ENCODE results near the gene XKR3.
"Not testable (repeated sequence)": the region's sequence is repeated elsewhere in the genome, so short reads cannot be mapped to it uniquely, and the experiment has no call there.

XKR3 gene

DNA sequence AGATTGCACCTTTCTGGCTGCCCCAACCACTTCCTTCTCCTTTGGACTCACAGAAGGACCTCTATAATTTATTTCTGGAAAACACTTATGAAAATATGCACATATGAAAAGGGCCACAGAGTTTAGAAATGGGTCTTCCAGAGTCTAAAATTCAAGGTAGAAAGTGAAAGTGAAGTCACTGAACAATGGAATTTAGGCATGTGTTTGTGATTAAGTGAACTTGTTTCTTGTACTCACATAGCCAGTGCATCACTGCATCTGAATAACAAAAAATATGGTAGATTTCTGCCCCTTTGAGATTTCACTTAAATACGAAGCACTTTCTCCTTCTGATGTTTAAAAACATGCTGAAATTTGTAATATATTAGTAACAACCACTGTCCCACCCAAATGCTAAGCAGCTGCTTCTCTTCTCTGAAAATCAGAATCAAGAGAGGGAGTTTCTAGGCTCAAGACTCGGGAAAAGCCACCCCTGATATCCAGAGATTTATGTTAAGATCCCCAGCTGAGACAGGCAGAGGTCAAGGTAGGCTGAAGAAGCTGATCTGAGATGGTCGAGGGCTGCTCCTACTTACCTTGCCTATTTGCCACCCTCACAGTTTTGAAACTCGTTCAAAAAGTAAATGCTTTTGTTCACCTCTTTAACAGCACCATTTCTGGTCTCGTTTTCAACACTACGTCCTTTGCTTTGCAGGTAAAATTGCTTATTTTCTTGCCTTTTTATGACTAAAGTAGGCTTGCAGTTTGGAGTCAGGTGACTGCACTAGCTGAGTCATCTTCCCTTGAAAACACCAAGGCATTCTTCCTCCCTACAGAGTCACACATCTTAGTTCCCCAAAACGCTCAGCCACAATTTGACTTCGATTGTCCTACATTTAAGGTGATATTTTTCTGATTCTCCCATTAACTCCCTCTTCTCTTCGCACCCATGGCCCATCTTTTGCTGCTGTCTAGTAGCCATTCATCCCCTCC, at the start of gene XKR3:
Gene XKR3 (minus strand): TSS at position 696 of the 972 bp plus-strand sequence. CDS start 17,338 bp downstream, outside the sequence.
- DNase-seq (ENCODE audit: low read depth), result no peak

DNA sequence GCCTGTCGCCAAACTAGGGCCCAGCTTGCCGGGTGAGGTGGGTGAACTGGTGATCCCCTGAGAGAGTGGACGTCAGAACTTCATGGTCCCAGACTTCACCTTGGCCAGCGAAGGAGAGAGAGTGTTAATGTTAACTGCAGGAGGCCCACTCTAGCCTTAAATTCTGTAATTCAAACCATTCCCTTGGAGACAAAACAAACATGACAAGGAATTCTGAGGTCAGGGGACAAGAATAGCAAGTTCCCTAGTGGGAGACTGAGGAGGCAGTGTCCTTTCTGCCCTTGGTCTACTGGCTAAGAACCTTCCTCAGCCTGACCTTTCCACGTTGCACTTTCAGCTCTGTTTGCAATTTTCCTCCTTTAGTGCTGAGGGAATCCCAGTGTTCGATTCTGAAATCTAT, 44.4 kb upstream of the XKR3 start:
- not testable (repeated sequence) for DNase-seq (ENCODE audit: low read depth)

DNA sequence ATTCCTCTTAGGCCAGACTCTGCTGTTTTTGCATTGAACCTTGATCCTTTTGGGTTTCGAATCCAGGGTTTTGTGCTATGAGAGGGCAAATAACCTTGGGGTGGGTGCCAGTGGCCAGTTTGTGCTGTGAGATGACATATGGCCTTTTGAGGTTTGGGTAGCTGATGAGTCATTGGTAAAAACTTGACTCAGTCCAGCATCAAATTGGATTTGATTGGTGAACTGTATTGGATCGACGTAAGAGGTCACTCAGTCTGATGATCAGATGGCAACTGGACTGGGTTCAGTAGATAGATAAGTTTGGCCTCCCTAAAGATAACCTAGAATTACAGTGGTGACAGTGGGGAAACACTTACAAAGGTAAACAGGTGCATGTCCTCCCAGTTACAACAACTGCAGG, 41.0 kb upstream of the XKR3 start:
- no peak for DNase-seq (ENCODE audit: low read depth)

DNA sequence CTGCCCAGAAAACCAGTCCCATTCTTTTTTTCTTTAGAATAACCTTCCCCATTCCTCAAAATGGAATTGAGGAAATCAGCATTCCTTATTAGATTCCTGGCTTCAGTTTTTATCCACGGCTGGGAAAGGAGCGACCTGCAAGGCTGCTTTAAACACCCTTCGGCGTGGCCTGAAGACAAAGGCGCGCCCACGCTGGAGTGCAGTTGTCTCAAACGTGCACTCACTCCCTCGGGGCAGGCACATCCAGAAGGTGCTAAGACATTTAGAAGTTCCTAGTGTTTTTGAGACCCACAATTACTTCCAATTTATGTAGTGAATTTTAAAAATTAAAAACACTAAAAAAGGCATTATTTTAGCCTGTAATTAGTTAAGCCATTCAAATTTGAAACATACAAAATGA, 31.6 kb upstream of the XKR3 start:
- not testable (repeated sequence) for DNase-seq (ENCODE audit: low read depth)

DNA sequence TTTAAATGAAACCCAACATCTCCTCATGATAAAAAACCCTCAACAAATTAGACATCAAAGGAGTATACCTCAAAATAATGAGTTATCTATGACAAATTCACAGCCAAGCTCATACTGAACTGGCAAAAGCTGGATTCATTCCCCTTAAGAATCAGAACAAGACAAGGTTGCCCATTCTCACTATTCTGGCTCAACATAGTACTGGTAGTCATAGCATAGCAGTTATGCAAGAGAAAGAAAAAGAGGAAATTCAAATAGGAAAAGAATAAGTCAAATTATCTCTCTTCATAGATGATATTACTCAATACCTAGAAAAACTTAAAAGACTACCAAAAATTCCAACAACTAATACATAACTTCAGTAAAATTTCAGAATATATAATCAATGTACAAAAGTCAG, 29.4 kb upstream of the XKR3 start:
- no peak for DNase-seq (ENCODE audit: low read depth)

DNA sequence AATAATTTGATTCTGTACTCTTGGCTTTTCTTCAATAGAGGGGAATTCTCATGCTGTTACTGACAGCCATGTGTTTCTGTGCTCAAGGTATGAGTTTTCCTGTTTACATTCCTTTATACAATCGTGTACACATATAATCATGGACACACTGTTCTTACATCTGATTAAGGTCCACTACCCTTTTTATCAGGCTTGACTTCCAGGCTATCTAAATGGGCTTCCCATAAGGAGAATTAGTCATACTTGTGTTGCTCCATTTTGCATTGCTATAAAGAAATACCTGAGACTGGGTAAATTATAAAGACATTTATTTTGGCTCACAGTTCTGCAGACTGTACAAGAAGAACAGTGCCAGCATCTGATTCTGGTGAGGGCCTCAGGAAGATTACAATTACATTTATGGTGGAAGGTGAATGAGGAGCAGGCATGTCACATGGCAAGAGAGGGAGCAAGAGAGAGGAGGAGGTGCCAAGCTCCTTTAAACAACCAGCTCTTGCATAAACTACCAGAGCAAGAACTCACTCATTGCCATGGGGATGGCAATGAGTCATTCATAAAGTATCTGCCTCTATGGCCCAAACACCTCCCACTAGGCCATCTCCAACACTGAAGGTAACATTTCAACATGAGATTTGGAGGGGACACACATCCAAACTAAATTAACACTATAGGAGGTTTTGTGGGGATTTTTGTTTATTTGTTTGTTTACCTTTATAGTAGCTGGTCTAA, 26.2 kb upstream of the XKR3 start:
- DNase-seq (ENCODE audit: low read depth), result not testable (repeated sequence)

DNA sequence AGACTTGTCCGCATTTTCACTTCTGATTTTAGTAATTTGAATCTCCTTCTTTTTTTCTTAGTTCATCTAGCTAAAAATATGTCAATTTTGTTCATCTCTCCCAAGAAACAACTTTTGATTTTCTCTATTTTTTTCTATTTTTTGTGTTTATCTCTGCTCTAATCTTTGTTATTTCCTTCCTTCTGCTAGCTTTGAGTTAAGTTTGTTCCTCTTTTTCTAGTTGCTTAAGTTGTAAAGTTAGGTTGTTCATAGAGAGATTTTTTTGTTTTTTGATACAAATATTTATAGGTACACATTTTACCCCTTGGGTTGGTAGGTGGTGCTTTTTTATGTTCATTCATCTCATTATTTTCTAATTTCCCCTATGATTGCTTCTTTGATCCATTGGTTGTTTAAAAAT, 22.1 kb upstream of the XKR3 start:
- DNase-seq (ENCODE audit: low read depth), result no peak

DNA sequence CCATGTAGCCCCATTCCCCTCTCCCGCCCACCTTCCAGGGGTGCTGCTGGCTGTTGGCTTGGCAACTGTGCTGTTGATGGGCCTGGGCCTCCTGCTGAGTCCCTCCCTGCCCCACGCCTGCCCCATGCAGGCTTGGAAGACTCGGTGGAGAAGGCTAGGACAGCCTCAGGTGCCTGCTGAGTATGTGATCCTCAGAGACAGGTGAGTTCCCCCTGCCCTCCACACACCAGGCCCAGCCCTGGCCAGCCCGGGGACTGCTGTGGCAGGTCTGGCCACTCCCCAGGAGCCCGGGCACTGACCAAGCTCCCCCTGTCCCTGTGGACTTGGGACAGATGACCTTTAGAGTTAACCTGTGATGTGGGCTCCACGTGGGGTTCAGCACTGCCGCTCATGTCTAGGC, 20.7 kb upstream of the XKR3 start:
- no peak for DNase-seq (ENCODE audit: low read depth)

DNA sequence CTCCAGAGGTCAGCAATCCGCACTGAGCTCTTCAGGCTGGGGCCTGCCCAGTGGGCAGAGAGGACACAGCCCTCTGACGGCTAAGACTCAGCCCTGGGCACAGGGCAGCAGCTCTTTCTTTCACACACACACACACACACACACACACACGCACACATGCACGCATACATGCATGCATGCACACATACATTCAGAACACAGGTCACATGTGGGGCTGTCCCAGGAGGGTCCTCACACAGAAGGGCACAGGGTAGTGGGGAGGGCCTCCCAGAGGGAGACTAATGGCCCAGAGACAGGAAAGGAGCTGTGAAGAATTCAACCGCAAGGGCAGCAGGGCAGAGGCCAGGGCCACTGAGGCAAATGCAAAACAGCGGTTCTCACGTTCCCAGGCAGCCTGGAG, 20.3 kb upstream of the XKR3 start:
- no peak for DNase-seq (ENCODE audit: low read depth)

DNA sequence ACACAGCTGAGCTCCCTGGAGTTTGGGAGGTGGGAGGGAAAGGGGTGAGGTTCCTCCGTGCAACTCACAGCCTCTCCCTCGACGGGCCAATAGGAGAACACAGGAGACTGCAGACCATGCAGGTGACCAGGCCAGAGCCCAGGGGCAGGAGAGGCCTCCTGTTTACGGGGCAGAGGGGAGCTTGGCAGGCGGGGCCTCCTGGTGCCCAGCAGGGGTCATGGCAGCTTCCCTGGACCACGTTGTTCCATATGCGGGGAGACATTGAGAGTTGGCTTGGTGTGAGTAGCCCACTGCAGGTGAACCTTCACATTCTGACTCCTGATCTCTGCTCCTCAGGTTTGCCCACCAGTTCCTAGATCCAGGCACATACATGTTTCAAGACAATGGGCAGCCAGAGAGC, 19.3 kb upstream of the XKR3 start:
- DNase-seq (ENCODE audit: low read depth), result no peak

DNA sequence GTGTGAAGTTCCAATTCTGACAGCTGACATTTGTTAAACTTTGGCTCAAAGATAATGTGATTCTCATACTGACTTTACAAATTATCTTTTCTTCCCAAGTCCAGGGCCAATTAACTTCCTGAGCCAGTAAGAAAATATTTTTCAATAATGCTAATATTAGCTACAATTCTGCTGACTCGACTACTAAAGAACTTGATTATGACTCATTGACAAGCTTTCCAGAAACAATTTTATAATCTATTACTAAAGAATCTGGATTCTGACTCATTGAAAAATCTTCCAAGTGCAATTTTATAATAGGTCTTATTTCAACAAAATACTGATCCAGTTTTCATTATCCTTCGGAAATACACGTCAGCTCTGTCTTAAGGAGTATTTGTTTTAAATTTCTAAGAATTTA, 12.9 kb upstream of the XKR3 start:
- no peak for DNase-seq (ENCODE audit: low read depth)

DNA sequence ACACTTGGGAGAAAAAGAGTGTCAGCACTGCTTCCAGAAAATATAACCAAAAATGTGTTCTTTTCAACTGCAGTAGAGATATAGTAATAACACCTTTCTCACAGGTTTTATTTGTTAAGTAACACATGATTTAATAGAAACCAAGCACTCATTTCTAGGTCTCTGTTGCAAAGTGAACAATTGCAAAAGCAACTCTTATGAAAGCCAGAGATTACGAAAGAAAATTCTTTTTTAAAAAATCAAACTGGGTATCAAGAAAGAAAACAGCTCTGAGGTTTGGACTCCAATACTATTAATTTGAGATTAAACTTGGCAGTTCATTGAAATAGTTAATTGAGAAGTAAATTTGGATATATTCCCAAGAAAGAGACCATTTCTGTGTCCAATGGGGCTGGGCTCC, 9.8 kb upstream of the XKR3 start:
- DNase-seq (ENCODE audit: low read depth), result no peak

DNA sequence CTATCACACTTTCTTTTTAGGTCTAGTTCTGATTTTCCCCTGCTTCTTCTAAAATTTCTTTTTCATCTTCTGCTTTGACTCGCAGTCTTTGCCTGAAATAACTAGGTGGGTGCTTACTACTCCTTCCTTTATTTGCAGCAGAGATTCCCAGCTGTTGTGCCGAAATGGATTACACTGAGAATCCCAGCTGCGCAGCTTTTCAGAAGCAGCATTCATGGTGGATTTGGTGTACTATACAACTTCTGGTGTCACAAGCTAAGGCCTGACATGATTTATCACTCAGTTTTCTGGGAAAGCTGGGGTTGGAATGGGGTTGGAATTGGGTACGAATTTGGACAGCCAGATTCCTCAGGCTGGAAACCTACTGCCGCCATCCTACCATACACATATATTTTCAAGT, 6.0 kb upstream of the XKR3 start:
- no peak for DNase-seq (ENCODE audit: low read depth)

DNA sequence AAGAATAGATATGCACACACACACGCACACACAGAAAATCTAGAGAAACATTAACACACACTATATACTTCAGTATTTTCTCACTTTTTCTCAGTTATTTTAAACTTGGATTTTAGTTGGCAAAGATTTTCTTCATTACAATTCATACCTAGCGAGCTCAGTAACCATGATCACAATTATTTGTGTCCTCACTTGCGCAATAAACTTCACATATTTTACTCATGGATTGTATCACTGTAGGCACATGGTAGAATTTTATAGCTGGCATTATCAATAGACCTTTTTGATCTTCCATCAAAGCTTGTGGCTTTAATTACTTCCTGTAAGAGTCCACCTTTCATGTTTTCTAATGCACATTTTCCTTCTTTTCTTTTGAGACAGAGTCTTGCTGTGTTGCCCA, 4.8 kb upstream of the XKR3 start:
- DNase-seq (ENCODE audit: low read depth), result no peak

DNA sequence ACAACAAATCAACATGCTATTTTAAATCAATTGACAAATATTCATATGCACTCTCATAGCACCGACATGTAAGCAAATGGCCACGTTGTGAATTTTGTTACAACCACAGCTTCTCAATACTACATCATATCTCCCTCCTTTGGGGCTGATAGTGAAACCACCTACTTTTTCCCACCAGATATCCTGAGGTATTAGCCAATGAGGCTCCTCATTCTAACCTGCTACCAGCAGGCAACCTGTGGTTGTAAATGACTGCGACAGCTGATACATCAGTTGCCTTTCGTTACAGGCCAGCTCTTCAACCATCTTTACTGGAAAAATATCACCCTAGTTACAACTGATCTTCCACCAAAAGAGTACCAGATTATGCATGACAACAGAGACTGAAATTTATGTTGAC, 3.7 kb upstream of the XKR3 start:
- DNase-seq (ENCODE audit: low read depth), result no peak

DNA sequence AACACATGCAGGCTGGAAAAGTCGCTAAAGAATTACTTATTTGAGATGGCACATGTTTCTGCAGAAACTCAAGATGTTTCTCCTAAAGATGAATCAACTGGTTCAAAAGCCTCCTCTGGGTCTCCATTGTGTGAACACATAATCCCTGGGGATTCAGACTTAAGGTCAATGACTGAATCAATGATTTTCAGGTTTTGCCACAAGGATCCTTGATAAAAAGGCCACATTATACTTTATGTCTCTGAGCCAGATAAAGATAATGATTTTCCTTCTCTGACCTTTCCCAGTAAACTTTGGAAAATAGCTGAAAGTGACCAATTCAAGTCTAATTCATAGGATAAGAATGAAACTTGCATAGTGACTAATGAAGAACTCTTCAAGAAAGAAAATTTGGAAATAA, 2.3 kb upstream of the XKR3 start:
- DNase-seq (ENCODE audit: low read depth), result no peak

DNA sequence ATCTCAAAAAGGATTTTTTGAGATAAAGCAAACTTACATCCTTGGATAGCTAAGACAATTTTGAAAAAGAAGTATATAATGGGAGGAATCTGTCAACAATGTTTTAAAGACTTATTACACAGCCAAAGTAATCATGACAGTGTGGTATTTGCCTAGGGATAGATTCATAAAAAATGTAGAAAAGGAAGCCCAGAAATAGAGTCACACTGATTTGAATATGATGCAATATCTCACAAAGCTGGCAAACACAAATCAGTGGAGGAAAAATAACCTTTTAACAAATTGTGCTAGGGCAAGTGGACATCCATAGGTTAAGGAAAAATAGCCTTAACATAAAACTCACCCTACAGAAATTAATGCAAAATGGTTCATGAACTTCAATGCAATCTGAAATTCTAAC, 6.0 kb downstream of the XKR3 start:
- no peak for DNase-seq (ENCODE audit: low read depth)

DNA sequence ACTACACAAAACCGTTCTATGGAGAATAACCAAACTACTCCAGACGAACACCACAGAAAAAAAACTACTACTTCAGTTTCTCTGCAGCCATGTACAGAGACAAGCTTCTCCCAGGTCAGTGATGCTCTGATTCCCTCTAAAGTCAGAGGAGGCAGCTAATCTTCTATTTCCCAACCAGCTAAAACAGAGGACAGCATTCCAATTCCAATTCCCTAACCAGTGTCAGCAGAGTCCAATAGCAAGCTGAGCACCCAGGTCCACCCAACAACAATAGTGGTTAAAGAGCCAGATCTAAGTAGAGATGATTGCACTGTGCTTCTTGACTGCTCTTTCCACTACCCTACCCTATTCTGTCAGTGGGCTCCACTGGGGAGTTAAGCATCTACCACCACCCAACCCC, 6.7 kb downstream of the XKR3 start:
- no peak for DNase-seq (ENCODE audit: low read depth)

DNA sequence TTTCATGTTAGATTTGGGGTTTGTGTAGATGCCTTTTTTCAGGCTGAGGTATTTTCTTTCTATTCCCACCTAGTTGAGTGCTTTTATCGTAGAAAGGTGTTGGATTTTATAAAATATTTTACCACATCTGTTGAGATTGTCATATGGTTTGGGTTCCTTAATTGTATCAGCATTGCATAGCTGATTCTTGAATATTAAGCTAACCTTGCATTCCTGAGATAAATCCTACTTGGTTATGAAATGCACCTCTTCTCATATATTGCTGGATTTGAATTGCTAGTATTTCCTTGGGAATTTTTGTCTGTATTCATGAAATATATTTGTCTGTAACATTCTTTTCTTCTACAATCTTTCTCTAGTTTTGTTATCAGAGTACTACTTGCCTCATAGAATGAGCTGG, 10.1 kb downstream of the XKR3 start:
- DNase-seq (ENCODE audit: low read depth), result no peak

DNA sequence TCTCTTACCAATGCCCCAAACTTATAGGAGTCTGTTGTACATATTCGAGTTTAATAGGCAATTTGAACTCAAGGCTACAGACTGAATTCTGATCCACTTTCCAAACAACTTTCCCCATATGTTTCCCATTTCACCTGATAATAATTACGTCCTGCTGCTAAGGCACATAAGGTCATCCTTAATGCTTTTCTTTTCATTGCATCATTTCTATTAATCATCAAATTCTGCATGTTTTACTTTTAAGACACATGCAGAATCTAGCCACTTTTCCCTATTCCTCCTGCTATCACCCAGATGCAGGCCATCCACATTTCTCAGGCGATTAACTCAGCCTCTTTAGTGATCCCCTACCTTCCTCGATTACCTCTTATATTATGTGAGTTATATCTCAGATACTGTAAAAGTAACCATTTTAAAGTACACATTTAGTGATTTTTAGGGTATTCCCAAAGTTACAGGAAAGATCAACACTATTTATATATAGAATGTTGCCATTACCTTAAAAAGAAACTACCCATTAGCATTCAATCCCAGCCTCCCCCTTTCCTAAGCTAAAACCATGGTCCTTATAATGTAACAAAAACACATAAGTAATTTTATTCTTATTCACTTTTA, 14.9 kb downstream of the XKR3 start:
- no peak for DNase-seq (ENCODE audit: low read depth)

DNA sequence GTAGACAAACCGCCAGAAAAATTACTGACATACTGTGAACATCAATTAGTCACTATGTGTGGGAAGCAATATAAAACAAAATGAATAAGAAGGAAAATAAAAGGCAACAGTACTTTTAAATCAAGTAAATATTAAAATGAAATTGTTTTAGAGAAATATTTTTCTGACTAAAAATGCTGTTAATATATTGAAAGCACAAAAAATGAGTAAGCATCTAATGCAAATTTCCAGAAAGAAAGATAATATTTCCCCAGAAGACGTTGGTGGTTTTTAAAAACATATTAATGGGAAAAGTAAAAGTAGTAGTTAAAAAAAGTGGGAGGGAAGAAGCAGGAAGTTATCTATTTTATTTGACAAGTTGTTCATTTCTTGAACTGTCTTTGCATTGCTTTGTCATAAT, 16.5 kb downstream of the XKR3 start:
- no peak for DNase-seq (ENCODE audit: low read depth)

DNA sequence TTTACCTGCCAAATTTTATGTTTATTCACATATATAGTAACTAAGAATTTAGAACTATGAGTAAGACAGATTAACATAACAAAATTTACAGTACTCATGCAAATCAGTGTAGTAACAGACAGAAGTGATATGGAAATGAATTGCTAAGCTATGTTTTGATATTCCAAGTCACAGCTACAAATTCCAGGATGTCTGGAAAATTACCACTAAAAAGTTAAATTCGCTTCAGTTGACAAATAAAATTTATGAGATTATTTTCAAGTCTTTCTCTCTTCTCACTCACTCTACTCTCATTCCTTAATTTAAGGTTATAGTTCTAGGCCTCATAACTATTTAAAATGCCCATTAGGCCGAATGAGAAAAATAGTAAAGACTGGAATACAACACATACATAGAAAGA, 18.1 kb downstream of the XKR3 start:
- DNase-seq (ENCODE audit: low read depth), result no peak

DNA sequence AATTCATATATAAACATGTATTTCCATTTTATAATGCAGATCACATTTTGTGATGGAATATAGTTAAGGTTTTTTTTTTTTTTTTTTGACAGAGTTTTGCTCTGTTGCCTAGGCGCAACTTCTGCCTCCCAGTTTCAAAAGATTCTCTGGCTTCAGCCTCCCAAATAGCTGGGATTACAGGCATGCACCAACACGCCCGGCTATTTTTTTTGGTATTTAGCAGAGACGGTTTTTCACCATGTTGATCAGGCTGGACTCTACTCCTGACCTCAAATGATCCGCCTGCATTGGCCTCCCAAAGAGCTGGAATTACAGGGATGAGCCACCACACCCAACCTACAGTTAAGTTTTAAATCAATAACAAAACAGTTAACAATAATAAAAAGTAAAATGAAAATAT, 18.8 kb downstream of the XKR3 start:
- no peak for DNase-seq (ENCODE audit: low read depth)
